ENCODE results near the gene PSME3IP1.

DNA sequence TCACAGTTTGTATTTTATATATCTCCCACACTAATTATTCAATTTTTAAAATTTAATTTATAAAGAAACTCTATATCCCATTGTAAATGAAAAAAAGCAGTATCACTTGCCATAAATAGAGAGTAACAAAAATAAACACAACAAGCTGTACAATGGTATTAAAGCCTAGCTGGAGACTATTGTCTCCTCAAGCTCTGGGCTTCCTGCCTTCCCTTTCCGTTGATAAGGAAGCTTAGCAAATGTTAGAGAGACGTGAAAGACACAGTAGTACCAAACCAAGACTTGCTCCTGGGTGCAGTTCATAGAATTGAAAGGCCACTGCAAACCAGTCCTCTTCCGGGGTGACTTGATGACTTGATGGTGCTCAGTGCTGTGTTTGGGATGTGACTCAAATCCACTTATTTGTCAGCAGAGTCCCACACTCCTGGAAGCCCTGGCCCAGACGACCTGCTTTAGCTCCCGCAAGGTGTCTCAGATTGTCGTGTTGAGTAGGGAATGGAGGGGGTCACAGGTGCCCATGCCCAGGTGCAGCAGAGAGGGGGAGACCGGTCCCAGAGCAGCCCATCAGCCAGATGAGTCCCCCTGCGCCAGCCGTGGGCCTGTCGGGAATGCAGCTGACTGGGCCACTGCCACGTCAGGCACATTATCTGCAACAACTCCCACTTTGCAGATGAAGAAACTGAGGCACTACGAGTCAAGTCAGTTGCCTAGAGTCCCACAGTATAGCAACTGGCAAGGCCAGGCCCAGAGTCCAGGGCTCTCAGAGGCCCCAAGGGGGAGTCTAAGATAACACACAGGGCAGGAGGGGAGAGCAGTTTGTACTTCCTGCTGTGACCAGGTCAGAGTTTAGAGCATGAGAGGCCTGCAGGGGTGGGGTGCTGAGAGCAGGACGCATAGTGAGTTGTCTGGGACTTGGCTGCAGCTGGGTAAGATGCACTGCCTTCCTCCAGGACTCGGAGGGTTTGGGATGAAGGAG, 40.5 kb downstream of the PSME3IP1 start:
- TF ChIP-seq, protein P1, sequence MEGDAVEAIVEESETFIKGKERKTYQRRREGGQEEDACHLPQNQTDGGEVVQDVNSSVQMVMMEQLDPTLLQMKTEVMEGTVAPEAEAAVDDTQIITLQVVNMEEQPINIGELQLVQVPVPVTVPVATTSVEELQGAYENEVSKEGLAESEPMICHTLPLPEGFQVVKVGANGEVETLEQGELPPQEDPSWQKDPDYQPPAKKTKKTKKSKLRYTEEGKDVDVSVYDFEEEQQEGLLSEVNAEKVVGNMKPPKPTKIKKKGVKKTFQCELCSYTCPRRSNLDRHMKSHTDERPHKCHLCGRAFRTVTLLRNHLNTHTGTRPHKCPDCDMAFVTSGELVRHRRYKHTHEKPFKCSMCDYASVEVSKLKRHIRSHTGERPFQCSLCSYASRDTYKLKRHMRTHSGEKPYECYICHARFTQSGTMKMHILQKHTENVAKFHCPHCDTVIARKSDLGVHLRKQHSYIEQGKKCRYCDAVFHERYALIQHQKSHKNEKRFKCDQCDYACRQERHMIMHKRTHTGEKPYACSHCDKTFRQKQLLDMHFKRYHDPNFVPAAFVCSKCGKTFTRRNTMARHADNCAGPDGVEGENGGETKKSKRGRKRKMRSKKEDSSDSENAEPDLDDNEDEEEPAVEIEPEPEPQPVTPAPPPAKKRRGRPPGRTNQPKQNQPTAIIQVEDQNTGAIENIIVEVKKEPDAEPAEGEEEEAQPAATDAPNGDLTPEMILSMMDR (IDR thresholded peaks at IDR 0.05), result no peak
- TF ChIP-seq POLR2A (IDR thresholded peaks at IDR 0.05), result no peak

Data from lower leg skin (tissue), 3 donors.